OCI-M2 (cell line): Measurements from ENCODE around the gene GPR82.
"Not testable (repeated sequence)": the region's sequence is repeated elsewhere in the genome, so short reads cannot be mapped to it uniquely, and the experiment has no call there.

Experiments used
- DNase-seq: peaks from one replicate; lab custom pipeline; 2025; ENCODE audit not compliant: unreplicated experiment; lab: John Stamatoyannopoulos, UW

Gene GPR82

DNA sequence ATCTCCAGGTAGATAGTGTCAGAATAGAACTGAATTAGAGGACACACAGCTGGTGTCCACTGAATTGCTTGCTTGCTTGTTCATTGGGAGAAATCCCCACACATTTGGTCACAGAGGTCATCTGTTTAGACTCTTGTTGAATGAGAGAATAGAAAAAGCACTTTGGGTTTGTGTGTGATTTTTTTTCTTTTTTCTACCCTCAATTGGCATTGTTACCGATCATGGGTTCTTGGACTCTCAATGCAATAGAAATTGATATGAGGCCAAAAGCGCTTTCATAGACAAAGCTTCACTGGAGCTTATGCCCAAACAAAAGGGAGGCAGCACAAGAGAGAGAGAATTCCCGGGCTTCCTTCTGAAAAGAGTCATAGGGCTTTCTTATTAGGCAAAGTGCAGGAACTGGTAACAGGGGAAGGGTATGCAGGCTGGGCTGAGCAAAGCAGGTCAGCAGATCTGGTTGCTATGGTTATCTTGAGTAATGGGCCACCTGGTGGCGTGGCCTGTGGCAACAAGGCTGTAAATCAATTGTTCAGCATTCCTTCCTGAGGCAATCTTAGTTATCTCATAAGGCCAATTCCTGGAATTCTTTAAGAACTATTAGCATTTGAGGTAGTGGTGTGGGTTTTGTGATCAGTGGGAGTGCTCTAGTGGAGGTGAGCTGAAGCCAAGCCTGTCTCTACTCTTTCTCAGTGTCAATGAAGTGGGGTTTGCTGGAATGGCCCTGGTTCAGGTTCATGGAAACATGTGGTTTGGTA lies 5.3 kb upstream of the GPR82 start:
- no peak for DNase-seq

DNA sequence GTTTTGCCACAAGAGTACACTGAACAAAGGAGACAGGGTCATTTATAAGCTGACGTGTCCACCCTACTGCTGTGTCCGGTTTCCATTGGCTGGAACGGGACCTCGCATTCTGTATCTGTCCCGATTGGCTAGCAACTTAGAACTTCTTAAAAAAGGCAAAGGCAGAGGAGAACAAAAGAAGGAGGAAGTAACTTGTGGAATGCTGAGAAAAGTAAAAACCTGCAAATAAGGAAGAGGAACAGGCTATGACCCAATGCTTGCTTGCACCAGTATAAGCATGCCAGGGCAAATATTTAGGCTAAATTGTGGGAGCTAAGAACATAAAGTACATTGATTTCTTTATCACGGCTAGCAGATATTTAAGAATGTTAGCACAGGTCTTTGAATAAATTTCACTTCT lies 4.4 kb upstream of the GPR82 start:
- DNase-seq, result not testable (repeated sequence)

DNA sequence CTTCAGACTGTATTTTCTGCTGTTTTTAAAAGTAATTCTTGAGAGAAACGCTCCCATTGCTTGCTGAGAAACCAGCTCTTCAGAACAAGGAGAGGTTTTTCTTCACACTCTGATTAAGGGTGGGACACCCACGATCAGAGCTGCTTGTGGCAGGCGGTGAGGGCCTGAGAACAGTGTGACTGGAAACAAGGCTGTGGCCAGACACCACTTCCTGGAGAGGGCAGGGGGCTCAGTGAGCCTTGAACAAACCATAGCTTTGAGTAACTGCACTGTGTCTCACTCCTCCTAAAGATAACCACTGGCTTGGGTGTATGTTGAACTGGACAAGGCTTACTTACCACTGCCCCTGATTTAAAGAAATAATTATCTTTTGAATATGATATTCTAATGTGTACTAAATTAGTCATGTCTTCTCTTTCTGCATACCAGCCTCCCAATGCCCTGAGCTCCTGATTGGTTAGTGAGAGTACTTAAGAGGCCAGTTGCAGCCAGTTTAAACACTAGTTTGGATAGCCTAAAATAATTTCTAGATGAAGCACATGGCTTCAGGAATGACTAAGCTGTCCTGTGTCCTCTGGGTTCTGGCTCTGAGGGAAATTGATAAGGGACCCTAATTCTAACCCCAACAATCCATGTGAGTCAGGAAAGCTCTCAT lies 3.7 kb upstream of the GPR82 start:
- DNase-seq, result no peak

DNA sequence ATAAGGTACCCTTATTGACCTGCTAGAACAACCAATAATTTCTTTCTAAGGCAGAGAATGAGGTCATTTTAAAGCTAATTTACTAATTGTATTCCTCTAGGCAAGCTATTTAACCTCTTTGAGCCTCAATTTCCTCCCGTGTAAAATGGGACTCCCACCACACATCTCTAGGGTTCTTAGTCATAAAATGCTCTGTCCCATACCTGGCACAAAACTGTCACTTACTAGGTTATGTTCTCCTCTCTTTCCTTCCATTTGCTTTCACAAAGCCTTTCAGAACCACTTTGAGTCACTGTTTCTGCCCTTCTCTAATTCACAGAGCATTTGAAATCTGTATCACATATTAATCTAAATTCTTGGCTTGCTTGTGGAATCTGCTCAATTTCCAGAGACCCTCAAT lies 2.4 kb upstream of the GPR82 start:
- DNase-seq, result no peak

DNA sequence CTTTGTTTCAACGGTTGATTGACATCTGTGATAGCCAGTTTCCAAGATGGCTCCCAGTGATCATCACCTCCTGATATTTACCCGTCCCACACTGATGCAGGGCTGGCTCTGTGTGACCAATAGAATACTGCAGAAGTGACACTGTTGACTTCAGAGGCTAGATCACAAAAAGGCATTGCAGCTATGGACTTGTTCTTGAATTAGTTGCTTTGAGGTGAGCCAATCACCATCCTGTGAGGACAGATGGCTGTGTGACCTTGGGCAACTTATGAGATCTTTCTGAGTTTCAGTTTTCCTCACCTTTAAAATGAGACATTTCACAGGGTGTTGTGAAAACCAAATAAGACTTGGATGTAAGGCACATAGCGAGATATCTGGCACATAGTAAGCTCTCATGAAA lies 1.8 kb upstream of the GPR82 start:
- DNase-seq, result no peak

DNA sequence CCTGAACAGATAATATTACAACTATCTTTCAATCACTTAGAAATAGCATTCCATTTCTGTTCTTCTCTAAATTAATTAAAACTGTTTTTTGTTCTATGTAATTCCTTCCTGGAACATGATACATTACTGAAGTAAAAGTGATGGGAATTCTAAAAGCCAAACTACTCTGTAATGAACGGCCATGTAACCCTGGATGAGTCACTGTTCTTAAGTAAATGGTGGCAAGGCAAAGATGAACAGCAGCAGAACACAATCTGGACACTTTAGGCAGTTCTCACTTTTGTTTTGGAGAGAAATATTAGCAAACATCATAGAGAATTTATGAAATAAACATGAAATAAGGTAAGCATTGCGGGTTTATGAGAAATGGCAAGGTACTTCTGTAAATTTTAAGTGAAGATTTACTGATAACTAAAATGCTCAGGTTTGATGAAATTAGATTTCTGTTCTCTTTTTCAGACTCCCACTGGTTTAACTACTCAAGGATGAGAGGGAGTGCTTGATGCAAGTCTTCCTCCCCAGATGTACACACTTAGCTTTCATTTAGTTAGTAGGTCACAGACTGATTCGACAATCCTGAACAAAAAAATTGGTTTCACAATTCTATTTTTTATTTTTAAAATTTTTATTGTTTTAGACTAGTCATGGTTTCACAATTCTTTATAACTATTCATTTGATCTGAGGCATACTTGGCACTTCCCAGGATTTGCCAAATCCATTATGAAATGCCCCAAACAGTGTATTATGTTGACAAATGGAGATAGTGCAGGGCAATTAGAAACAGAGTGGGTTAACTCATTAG lies 964 bp upstream of the GPR82 start:
- no peak for DNase-seq

DNA sequence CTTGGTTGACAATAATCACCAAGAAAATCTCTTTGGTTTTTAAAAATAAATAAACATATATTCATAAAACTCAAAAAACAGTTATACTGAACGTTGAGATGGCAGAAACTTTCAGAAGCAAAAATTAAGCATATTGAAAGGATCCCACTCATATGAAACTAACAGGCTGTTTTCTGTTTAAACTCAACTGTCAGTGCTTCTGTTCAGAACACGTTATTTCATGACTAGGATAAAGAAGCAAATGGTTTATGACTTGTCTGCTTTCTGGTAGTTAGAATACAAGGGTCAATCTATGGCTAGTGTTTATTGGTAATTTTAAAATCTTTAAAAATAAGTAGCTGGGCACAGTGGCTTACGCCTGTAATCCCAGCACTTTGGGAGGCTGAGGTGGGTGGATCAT lies 4.1 kb downstream of the GPR82 start:
- no peak for DNase-seq

DNA sequence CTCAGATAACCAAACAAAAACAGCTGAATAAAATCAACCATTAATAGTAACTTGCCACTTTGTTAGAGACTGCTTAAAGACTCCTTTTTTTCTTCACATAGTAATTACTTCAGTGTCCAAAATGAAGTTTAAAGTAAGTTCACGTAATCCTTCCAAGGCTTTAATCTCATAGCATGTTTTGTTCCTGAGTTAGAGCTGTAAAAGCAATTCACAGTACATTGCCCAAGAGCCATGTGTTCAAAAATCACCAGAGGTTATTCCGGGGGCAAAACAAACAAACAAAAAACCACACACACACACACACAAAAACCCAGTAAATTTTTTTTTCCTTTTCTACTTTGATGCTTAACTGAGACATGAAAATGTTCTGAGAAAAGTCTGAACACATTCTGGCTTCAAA lies 6.1 kb downstream of the GPR82 start:
- DNase-seq, result no peak

DNA sequence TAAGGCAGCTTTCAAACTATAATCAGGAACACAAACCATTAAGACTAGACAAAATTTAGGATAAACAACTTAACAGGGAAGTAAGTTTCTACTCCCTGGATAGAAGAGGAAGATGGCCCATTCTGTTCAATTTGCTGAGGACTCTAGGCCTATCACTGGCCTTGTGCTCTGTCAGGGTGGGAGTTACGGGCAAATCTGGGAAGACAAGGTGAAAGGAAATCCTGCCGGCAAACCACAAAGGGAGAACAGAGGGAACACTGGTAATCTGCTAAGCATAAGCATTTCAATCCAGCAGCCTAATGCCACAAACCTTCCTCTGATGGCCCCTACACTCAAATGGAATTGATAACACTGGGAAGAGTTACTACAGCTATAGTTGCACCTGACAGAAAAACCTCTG lies 8.3 kb downstream of the GPR82 start:
- DNase-seq, result no peak

DNA sequence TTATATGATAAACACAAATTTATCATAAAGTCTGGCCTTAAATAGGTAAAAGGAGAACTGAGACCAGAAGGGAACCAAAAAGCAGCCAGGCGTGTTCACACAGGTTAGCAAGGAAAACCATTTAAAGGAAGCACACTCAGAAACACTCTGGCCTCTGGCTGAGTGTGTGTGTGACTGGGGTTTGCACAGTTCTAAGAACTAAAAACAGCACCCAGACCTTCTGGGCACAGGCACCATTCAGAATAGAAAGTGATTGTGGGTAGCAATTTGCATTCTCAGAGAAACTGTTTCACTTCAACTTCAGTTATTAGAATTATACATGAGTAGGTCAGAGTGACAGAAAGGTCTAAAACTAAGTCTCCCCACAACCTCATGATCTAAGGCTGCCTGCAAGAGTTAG lies 10.0 kb downstream of the GPR82 start:
- no peak for DNase-seq

DNA sequence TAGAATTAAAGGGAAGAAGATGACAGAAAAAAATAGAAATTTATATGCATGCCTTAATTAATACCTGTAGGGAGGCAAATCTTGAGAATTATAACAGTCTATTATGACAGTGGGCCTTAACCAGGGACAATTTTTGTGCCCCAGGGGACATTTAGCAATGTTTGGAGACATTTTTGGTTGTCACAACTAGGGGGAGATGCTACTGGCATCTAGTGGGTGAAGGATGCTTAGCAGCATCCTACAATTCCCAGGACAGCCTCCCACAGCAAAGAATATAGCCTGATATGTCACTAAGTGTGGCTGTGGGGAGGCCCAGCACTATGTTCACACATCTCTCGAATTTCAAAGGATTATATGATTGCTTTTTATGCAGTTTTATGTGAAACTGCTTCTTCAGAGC lies 10.5 kb downstream of the GPR82 start:
- no peak for DNase-seq

DNA sequence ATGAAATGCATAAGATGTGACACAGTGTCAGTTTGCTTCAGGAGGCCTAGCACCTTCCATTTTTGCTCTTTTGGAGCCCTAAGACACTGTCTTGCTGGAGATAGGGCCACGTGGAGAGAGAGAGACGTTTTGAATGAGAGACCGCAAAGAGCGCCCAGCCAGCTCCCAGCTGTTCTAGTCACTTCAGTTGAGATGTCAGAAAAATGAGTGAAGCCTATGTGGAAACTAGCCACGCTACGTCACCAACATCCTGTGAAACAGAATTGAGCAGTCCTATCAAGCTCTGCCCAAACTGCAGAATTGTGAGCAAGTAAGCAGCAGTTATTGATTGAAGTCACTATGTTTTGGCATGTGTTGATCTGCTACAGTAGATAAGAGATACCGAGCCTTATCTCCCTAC lies 13.1 kb downstream of the GPR82 start:
- DNase-seq, result no peak

DNA sequence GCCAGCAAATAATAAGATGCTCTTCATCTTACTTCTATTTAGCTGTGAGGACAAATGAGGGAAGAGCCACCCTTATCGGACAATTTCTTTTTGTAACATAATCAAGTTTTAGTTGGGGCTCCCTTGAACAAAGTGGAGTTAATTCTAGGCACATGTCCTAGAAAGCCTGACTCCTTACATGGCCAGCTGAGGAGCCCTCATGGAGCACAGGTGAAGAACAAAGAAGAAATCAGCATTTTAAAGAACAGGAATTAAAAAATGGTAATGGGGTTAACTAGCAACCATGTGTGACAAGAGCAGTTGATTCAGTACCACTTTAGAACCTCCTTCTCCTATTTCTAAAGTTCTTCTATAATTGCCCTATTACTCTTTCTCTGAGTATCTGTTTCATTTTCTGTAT lies 15.9 kb downstream of the GPR82 start:
- no peak for DNase-seq

DNA sequence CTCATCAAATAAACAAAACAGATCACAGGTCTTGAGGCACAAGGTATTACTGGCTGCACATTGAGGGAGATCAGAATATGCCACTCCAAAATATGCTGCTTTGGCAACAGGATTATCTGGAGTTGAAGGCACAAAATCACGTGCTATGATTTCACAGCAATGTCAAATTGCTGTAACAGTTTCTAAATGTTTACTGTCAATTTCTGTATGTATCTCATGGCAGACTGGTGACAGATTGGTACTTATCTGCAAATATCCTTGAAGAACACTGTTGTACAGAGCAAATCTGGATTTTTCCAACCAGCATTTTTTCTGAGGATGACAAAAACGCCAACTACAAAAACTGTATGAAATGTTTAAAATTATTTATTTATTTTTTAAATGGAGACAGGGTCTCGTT lies 26.7 kb downstream of the GPR82 start:
- DNase-seq, result no peak

DNA sequence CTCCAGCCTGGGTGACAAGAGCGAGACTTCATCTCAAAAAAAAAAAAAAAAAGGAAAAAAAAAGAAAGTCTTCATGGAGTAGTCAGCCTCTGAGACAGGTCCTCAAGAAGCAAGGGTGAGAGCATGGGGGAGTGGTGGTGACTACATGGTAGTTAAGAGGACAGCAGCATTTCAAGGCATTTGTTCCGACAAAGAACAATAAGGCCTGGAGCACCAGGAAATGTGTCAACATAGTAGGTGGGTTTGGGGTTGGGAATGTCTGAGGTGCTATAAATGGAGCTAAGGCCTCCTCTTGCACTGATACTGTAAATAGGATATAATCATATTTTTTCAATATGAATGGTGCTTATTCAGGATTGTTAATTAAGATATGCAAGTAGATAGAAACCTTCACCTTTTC lies 34.4 kb downstream of the GPR82 start:
- no peak for DNase-seq

DNA sequence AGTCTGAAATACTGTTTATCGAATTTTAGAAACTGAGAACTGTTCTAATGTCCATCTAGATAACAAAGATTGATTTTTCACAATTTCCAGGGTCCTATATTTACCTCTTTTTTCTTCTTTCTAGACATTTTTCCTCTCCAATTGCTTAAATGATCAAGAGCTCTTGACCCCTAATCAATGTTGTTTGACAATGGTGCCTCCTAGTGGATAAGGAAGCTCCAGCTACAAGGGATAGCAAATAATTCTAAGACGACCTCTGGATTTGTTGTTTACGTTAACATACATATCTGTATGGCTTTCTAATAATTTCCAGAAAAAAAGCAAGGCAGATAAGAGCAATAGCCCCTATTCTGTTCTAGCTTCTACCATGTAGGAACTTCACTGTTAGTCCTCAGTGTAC lies 35.8 kb downstream of the GPR82 start:
- DNase-seq, result no peak

DNA sequence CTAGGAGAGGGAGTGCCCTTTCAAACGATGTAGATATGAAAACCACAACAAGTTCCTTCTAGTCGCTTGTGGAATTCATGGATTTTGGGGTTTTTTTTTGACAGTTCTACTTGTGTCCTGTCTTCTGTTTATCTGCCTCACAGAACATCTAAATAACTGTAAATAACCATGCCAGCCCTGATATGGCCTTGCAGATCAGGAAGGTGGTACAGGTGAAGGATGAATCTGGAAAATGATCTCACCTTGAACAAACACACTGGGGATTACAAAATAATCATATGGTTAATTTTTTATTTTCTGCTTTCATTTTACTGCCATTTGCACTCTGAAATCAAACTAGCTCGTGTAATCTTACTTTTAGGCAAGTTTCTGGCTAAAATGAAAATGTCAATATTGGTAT lies 37.2 kb downstream of the GPR82 start:
- DNase-seq, result no peak

DNA sequence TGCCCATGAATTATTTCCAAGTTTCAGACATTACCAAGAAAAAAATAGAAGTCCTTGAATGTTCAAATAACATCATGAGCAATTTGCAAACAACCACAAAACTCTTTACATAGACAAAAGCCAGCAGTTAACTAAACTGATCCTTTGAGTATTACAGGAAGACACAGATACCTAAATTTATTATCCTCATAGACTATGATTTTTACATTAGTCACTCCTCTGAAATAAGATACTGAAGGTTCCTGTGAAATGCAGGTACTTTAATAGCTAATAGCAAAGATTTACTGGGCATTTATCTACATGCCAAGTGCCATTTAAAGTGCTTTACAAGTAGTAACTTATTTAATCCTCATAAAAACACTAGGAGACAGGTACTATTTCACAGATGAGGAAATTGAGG lies 37.7 kb downstream of the GPR82 start:
- no peak for DNase-seq

DNA sequence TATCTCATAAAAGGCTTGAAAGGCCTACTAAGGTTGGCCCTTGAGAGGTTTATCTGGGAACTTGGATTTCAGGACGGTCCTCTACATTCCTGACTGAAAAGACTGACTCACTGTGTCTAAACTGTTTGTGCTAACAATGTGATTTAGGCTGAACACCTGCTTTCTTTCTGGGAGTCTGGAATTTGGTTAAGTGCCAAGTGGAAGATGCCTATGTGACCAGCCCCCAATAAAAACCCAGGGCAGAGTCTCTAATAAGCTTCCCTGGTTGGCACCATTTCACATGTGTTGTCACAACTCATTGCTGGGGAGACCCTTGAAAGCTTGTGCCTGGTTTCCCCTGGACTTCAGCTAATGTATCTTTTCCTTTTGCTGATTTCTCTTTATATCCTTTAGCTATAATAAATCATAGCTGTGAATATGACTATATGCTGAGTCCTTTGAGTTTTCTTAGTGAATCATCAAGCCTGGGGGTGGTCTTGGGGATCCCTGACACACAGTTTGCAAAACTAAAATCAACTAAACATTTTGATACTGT lies 55.1 kb downstream of the GPR82 start:
- DNase-seq, result no peak
